Endodermal cell (in vitro differentiated cells): Measurements from ENCODE around the gene SUSD6. TPM values are rescaled to one million over a fixed set of nuclear protein-coding genes. Genes with fewer than 3 reads are reported as not detected.

ENCODE experiments used
- DNase-seq: peaks from one replicate; pipeline ENCODE4 v3.0.0-alpha.2; 2017
- H3K27ac ChIP-seq: 2 replicates; pipeline ENCODE4 v1.5.1; 2013; ENCODE audit warnings: mild to moderate bottlenecking, low read depth, low read length, moderate library complexity
- H3K27me3 ChIP-seq: 2 replicates; pipeline ENCODE4 v1.6.1; 2013; ENCODE audit warnings: mild to moderate bottlenecking, low read length, moderate library complexity; ENCODE audit not compliant: insufficient read depth, control insufficient read depth, poor library complexity, severe bottlenecking
- H3K36me3 ChIP-seq: 2 replicates; pipeline ENCODE4 v1.7.0; 2013; ENCODE audit warnings: mild to moderate bottlenecking, low read length, moderate library complexity; ENCODE audit not compliant: control insufficient read depth, insufficient read depth
- H3K4me1 ChIP-seq: one replicate; pipeline ENCODE4 v1.7.0; 2013; ENCODE audit warnings: low read length; ENCODE audit not compliant: control insufficient read depth, insufficient read depth
- H3K4me3 ChIP-seq: 2 replicates; pipeline ENCODE4 v1.5.1; 2013; ENCODE audit warnings: mild to moderate bottlenecking, low read length, moderate library complexity
- H3K9ac ChIP-seq: 2 replicates; pipeline ENCODE4 v1.6.1; 2013; ENCODE audit warnings: mild to moderate bottlenecking, low read length, moderate library complexity; ENCODE audit not compliant: poor library complexity, severe bottlenecking; ENCODE audit errors: extremely low read depth
- H3K9me3 ChIP-seq: 2 replicates; pipeline ENCODE4 v1.6.1; 2013; ENCODE audit warnings: mild to moderate bottlenecking, low read length, moderate library complexity; ENCODE audit not compliant: control insufficient read depth
- H3K27ac Mint-ChIP-seq: 2 replicates; pipeline ENCODE4 v1.8.0; 2020; ENCODE audit warnings: mixed read lengths
- H3K27me3 Mint-ChIP-seq: 2 replicates; pipeline ENCODE4 v1.8.0; 2021; ENCODE audit warnings: mild to moderate bottlenecking, mixed read lengths; ENCODE audit not compliant: insufficient read depth
- H3K36me3 Mint-ChIP-seq: 2 replicates; pipeline ENCODE4 v1.8.0; 2020; ENCODE audit warnings: low read depth, mixed read lengths
- H3K4me1 Mint-ChIP-seq: 2 replicates; pipeline ENCODE4 v1.8.0; 2020; ENCODE audit warnings: mixed read lengths
- H3K4me3 Mint-ChIP-seq: 2 replicates; pipeline ENCODE4 v1.8.0; 2020; ENCODE audit warnings: mild to moderate bottlenecking, moderate library complexity, mixed read lengths
- H3K9me3 Mint-ChIP-seq: 2 replicates; pipeline ENCODE4 v1.8.0; 2020; ENCODE audit warnings: mild to moderate bottlenecking, mixed read lengths
- WGBS, 2 experiments: methylation state at CpG; one replicate each; pipeline versions ENCODE4 v1.1.5 to v1.1.7; 2013; ENCODE audit warnings: missing lambda C conversion rate in 2 of 2, mixed read lengths in 1 of 2; ENCODE audit not compliant: insufficient coverage in 1 of 2, insufficient read length in 1 of 2; 5-methylcytosine and 5-hydroxymethylcytosine counted together
- total RNA-seq, 2 donors: library from RNA; stranded (reverse); fragmentation: NEBNext Ultra II Directional in 1 of 2; extraction: Animal tissue kit (Norgen Biotek cat#: 25700) in 1 of 2; gene quantifications; 2 replicates in 1 of 2; 3 replicates in 1 of 2; pipeline ENCODE4 v1.2.1, GENCODE V29; 2021
- TF ChIP-seq, protein P1 (sequence below): fragments of 200-600 bp; sonication (generic); conservative IDR thresholded peaks from 2 replicates; pipeline ENCODE4 v1.5.0; 2021; ENCODE audit warnings: antibody characterized with exemption, mild to moderate bottlenecking

Gene SUSD6
- total RNA-seq, 2 donors from 2014 or later, result 5.7 to 5.9 TPM

DNA sequence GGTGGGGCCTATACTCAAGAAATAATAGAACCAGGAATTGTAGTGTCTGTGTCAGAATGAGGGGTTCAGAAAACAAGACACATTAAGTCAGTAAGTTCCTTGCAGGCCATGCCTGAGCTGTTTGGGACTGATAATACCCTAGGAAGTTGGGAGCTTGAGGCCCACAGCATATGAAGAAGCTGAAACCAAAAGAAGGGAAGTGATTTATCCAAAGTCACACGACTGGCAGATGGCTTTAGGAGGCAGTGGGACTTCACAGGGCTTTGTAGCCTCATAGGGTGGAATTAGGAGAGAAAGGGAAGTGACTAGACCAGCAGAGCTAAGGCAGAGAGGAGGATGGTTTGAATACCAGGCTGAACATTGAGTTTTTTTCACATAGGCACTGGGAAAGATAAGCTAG is 99.0 kb downstream of the SUSD6 start:
- no peak overlapping the region for H3K27ac ChIP-seq
- H3K36me3 ChIP-seq, result peaks cover 16% of the 10 kb centered on the region
- Mint-ChIP-seq H3K36me3 (no peaks in the 10 kb centered on the region), H3K27ac (no peak overlapping the region), H3K4me1 (peaks cover 32% of the 10 kb centered on the region), H3K27me3 (no peaks in the 10 kb centered on the region), H3K4me3 (no peak overlapping the region), H3K9me3 (no peaks in the 10 kb centered on the region)
- no peak overlapping the region for H3K9ac ChIP-seq
- H3K4me3 ChIP-seq, result no peak overlapping the region
- no peaks in the 10 kb centered on the region for H3K27me3 ChIP-seq
- DNase-seq, result no peak
- peaks cover 22% of the 10 kb centered on the region for H3K4me1 ChIP-seq
- H3K9me3 ChIP-seq, result no peaks in the 10 kb centered on the region
- TF ChIP-seq, protein P1, sequence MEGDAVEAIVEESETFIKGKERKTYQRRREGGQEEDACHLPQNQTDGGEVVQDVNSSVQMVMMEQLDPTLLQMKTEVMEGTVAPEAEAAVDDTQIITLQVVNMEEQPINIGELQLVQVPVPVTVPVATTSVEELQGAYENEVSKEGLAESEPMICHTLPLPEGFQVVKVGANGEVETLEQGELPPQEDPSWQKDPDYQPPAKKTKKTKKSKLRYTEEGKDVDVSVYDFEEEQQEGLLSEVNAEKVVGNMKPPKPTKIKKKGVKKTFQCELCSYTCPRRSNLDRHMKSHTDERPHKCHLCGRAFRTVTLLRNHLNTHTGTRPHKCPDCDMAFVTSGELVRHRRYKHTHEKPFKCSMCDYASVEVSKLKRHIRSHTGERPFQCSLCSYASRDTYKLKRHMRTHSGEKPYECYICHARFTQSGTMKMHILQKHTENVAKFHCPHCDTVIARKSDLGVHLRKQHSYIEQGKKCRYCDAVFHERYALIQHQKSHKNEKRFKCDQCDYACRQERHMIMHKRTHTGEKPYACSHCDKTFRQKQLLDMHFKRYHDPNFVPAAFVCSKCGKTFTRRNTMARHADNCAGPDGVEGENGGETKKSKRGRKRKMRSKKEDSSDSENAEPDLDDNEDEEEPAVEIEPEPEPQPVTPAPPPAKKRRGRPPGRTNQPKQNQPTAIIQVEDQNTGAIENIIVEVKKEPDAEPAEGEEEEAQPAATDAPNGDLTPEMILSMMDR, result no peak
- 86 to 94% methylated on average over 1 of the region's 1 CpG for WGBS, 2 experiments

DNA sequence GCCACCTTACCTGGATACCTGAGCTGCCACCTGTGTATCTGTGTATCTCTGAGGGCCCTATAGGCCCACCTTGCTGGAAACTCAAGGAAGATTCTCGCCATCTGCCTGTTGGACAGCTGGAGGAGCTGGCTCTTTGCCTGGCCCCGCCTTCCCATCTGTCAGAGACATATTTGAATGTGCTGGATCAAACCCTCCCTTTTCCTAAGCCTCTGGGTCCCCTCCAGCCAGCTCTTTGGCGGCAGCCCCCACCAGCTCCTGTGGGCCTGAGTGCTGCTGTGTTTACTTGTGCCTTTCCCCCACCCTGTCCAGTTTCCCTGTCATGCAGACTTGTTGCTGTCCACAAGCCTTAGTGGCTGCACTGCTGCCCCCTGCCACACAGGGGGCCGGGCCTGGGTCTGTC is 99.7 kb downstream of the SUSD6 start:
- Histone ChIP-seq H3K4me3 (no peak overlapping the region), H3K27ac (peak overlapping the region; percentile 79), H3K9ac (no peak overlapping the region), H3K4me1 (peaks cover 22% of the 10 kb centered on the region), H3K27me3 (no peaks in the 10 kb centered on the region), H3K36me3 (peaks cover 16% of the 10 kb centered on the region), H3K9me3 (no peaks in the 10 kb centered on the region)
- no peak overlapping the region for H3K27ac Mint-ChIP-seq
- H3K36me3 Mint-ChIP-seq, result no peaks in the 10 kb centered on the region
- H3K4me3 Mint-ChIP-seq, result no peak overlapping the region
- DNase-seq, result no peak
- H3K4me1 Mint-ChIP-seq, result peaks cover 32% of the 10 kb centered on the region
- TF ChIP-seq, protein P1, result no peak
- no peaks in the 10 kb centered on the region for H3K27me3 Mint-ChIP-seq
- WGBS, 2 experiments, result 92 to 95% methylated on average over 4 of the region's 4 CpGs
- no peaks in the 10 kb centered on the region for H3K9me3 Mint-ChIP-seq

DNA sequence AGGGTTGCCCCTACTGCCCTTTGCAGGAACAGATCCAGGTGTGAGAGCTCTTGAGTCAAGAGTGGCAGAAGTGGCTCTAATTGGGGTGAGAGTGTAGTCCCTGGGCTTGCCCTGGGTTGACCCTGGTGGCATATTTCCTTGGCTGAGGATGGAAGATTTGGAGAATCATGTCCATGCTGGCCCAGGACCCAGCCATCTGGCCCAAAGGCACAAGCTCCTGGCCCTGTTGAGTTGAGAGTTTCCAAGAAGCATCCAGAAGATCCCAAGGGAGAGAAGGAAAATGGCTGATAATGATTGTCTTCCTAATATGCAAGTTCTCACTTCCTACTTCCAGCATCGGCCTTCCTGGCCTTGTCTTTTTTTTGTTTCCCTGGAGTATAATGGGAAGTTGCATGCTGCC is 100.1 kb downstream of the SUSD6 start:
- peak overlapping the region; percentile 79 for H3K27ac ChIP-seq
- H3K27me3 ChIP-seq, result no peaks in the 10 kb centered on the region
- no peak overlapping the region for H3K4me3 ChIP-seq
- no peak for DNase-seq
- H3K9me3 ChIP-seq, result no peaks in the 10 kb centered on the region
- H3K9me3 Mint-ChIP-seq, result no peaks in the 10 kb centered on the region
- H3K4me1 ChIP-seq, result peaks cover 22% of the 10 kb centered on the region
- H3K36me3 ChIP-seq, result peaks cover 16% of the 10 kb centered on the region
- no peaks in the 10 kb centered on the region for H3K36me3 Mint-ChIP-seq
- peak overlapping the region; percentile 55 for H3K27ac Mint-ChIP-seq
- no peak overlapping the region for H3K9ac ChIP-seq
- peaks cover 32% of the 10 kb centered on the region for H3K4me1 Mint-ChIP-seq
- TF ChIP-seq, protein P1, result no peak
- WGBS, 2 experiments, result 96 to 100% methylated on average over 1 of the region's 1 CpG
- no peak overlapping the region for H3K4me3 Mint-ChIP-seq
- H3K27me3 Mint-ChIP-seq, result no peaks in the 10 kb centered on the region
